Measurements from ENCODE around the gene PACS2. TPM values are rescaled to one million over a fixed set of nuclear protein-coding genes. Genes with fewer than 3 reads are reported as not detected.

PACS2 gene
- total and polyA plus RNA-seq, 4 experiments from 2014 or later = 1.9 to 76.6 (median 39.3) TPM

- Mint-ChIP-seq H3K36me3 (peaks cover 0 to 5% of the 10 kb centered on the region in 2 donors), H3K27me3 (peaks cover 0 to 2% of the 10 kb centered on the region in 2 donors), H3K27ac (peak overlapping the region in 4 of 7 donors; percentile 7 to 88 (median 50)), H3K4me1 (peaks cover 5 to 42% (median 26%) of the 10 kb centered on the region in 4 donors), H3K4me3 (peak overlapping the region; percentile 15 to 78 (median 62)), H3K9me3 (no peaks in the 10 kb centered on the region)
- H3K36me3 ChIP-seq (ENCODE audit: insufficient read depth, low read length) = no peaks in the 10 kb centered on the region
- POLR2A ChIA-PET (ENCODE audit: partially characterized antibody) = interaction anchor here (0.6 to 1.0 kb wide), 4 partner anchors 14 to 71 kb away, joined by 3 to 5 read pairs (median 3); no protein-coding TSS in a partner anchor
- peaks cover 43% of the 10 kb centered on the region for H3K4me1 ChIP-seq (ENCODE audit: insufficient read depth, low read length)
- intact Hi-C loops (cut with micrococcal nuclease) = loop anchor here (1.0 kb wide), 1 partner anchor 73 kb away; the partner anchor contains the start of gene TEDC1
- H3K4me3 ChIP-seq (ENCODE audit: low read length in 2 of 2) = peak overlapping the region in 1 of 2 donors; percentile 49
- CTCF ChIA-PET (ENCODE audit: partially characterized antibody) = interaction anchor here (1.2 to 2.0 kb wide), 2 partner anchors 16 to 71 kb away, joined by 3 to 9 read pairs; no protein-coding TSS in a partner anchor
- no peaks in the 10 kb centered on the region for H3K9me3 ChIP-seq (ENCODE audit: control insufficient read depth in 1 of 2, low read length in 2 of 2)
- peaks cover 10% of the 10 kb centered on the region for H3K27me3 ChIP-seq (ENCODE audit: insufficient read depth, low read length)
- peak overlapping the region; percentile 48 for H3K27ac ChIP-seq (ENCODE audit: low read depth, low read length)
- DNase-seq = peak in 1 of 5 donors; percentile 32
Measured at GRCh38 chr14:105418269-105419194, 104.0 kb downstream of the PACS2 start.

- Mint-ChIP-seq H3K27ac (peak within 1 kb of the TSS in 6 of 7 donors; percentile 70 to 89 (median 78)), H3K4me3 (peak within 1 kb of the TSS; percentile 82 to 91 (median 86)), H3K4me1 (peaks cover 5 to 45% (median 26%) of the 10 kb centered on the region in 4 donors), H3K27me3 (peaks cover 0 to 2% of the 10 kb centered on the region in 2 donors), H3K36me3 (peaks cover 0 to 7% of the 10 kb centered on the region in 2 donors), H3K9me3 (no peaks in the 10 kb centered on the region)
- CTCF ChIA-PET (ENCODE audit: partially characterized antibody) = interaction anchor here (0.6 kb wide), 1 partner anchor 15 kb away, joined by 4 read pairs; no protein-coding TSS in a partner anchor
- no peaks in the 10 kb centered on the region for H3K36me3 ChIP-seq (ENCODE audit: insufficient read depth, low read length)
- H3K4me1 ChIP-seq (ENCODE audit: insufficient read depth, low read length) = peaks cover 43% of the 10 kb centered on the region
- peak within 1 kb of the TSS; percentile 48 for H3K27ac ChIP-seq (ENCODE audit: low read depth, low read length)
- no peaks in the 10 kb centered on the region for H3K9me3 ChIP-seq (ENCODE audit: control insufficient read depth in 1 of 2, low read length in 2 of 2)
- DNase-seq = peak in 4 of 5 donors; percentile 45 to 51 (median 49)
- H3K4me3 ChIP-seq (ENCODE audit: low read length in 2 of 2) = peak within 1 kb of the TSS; percentile 42 to 54
- intact Hi-C loops (cut with micrococcal nuclease) = loop anchor here (1.0 kb wide), 1 partner anchor 72 kb away; the partner anchor contains the start of gene TEDC1
- peaks cover 2% of the 10 kb centered on the region for H3K27me3 ChIP-seq (ENCODE audit: insufficient read depth, low read length)
- POLR2A ChIA-PET (ENCODE audit: partially characterized antibody) = interaction anchor here (0.6 to 1.0 kb wide), 2 partner anchors 15 to 68 kb away, joined by 3 read pairs; no protein-coding TSS in a partner anchor
Measured at GRCh38 chr14:105419195-105420091, 104.9 kb downstream of the PACS2 start, which contains the start of gene MTA1. Gene MTA1, plus strand, starts transcription at chr14:105419827. Its CDS starts 209 bp downstream, at chr14:105420036.

GRCh38 chr14:105420101-105420973, 105.8 kb downstream of the PACS2 start:
- no peaks in the 10 kb centered on the region for H3K27me3 Mint-ChIP-seq
- H3K27ac Mint-ChIP-seq = peak overlapping the region; percentile 53 to 89 (median 75)
- no peaks in the 10 kb centered on the region for H3K27me3 ChIP-seq (ENCODE audit: insufficient read depth, low read length)
- H3K9me3 Mint-ChIP-seq = no peaks in the 10 kb centered on the region
- H3K36me3 ChIP-seq (ENCODE audit: insufficient read depth, low read length) = no peaks in the 10 kb centered on the region
- H3K4me1 ChIP-seq (ENCODE audit: insufficient read depth, low read length) = peaks cover 36% of the 10 kb centered on the region
- H3K4me3 Mint-ChIP-seq = peak overlapping the region; percentile 82 to 91 (median 86)
- H3K36me3 Mint-ChIP-seq = peaks cover 0 to 7% of the 10 kb centered on the region in 2 donors
- no peaks in the 10 kb centered on the region for H3K9me3 ChIP-seq (ENCODE audit: control insufficient read depth in 1 of 2, low read length in 2 of 2)
- CTCF ChIA-PET (ENCODE audit: partially characterized antibody) = no interaction called here
- DNase-seq = no peak
- POLR2A ChIA-PET (ENCODE audit: partially characterized antibody) = interaction anchor here (1.1 kb wide), 1 partner anchor 60 kb away, joined by 5 read pairs; no protein-coding TSS in a partner anchor
- intact Hi-C loops (cut with micrococcal nuclease) = no loop called here
- H3K27ac ChIP-seq (ENCODE audit: low read depth, low read length) = peak overlapping the region; percentile 35
- peak overlapping the region; percentile 42 to 54 for H3K4me3 ChIP-seq (ENCODE audit: low read length in 2 of 2)
- peaks cover 3 to 42% (median 25%) of the 10 kb centered on the region in 4 donors for H3K4me1 Mint-ChIP-seq

- peaks cover 0 to 7% of the 10 kb centered on the region in 2 donors for H3K36me3 Mint-ChIP-seq
- Histone ChIP-seq H3K27me3 (ENCODE audit: insufficient read depth, low read length) (no peaks in the 10 kb centered on the region), H3K4me3 (ENCODE audit: low read length in 2 of 2) (peak overlapping the region in 1 of 2 donors; percentile 54), H3K36me3 (ENCODE audit: insufficient read depth, low read length) (no peaks in the 10 kb centered on the region), H3K4me1 (ENCODE audit: insufficient read depth, low read length) (peaks cover 34% of the 10 kb centered on the region), H3K27ac (ENCODE audit: low read depth, low read length) (peak overlapping the region; percentile 35), H3K9me3 (ENCODE audit: control insufficient read depth in 1 of 2, low read length in 2 of 2) (no peaks in the 10 kb centered on the region)
- CTCF ChIA-PET (ENCODE audit: partially characterized antibody) = no interaction called here
- H3K4me1 Mint-ChIP-seq = peaks cover 3 to 41% (median 25%) of the 10 kb centered on the region in 4 donors
- H3K4me3 Mint-ChIP-seq = peak overlapping the region; percentile 82 to 91 (median 86)
- H3K27me3 Mint-ChIP-seq = no peaks in the 10 kb centered on the region
- H3K9me3 Mint-ChIP-seq = no peaks in the 10 kb centered on the region
- peak overlapping the region; percentile 71 to 89 (median 81) for H3K27ac Mint-ChIP-seq
- DNase-seq = no peak
- POLR2A ChIA-PET (ENCODE audit: partially characterized antibody) = interaction anchor here (0.9 to 1.2 kb wide), 3 partner anchors 10 to 69 kb away, joined by 3 to 8 read pairs (median 5); no protein-coding TSS in a partner anchor
- intact Hi-C loops (cut with micrococcal nuclease) = no loop called here
Measured at GRCh38 chr14:105420974-105421674, 106.6 kb downstream of the PACS2 start.

GRCh38 chr14:105421723-105422615, 107.4 kb downstream of the PACS2 start:
- H3K4me3 ChIP-seq (ENCODE audit: low read length in 2 of 2) = no peak overlapping the region
- ChIA-PET POLR2A (ENCODE audit: partially characterized antibody) (interaction anchor here (0.9 to 1.2 kb wide), 3 partner anchors 11 to 68 kb away, joined by 3 to 8 read pairs (median 5); no protein-coding TSS in a partner anchor), CTCF (ENCODE audit: partially characterized antibody) (interaction anchor here (0.7 kb wide), 1 partner anchor 79 kb away, joined by 3 read pairs; no protein-coding TSS in a partner anchor)
- H3K36me3 Mint-ChIP-seq = peaks cover 3 to 9% of the 10 kb centered on the region in 2 donors
- H3K36me3 ChIP-seq (ENCODE audit: insufficient read depth, low read length) = no peaks in the 10 kb centered on the region
- no peak overlapping the region for H3K27ac ChIP-seq (ENCODE audit: low read depth, low read length)
- H3K4me3 Mint-ChIP-seq = peak overlapping the region; percentile 55 to 91 (median 86)
- intact Hi-C loops (cut with micrococcal nuclease) = no loop called here
- H3K27ac Mint-ChIP-seq = peak overlapping the region; percentile 5 to 89 (median 80)
- peaks cover 34% of the 10 kb centered on the region for H3K4me1 ChIP-seq (ENCODE audit: insufficient read depth, low read length)
- peaks cover 4 to 48% (median 28%) of the 10 kb centered on the region in 4 donors for H3K4me1 Mint-ChIP-seq
- H3K27me3 Mint-ChIP-seq = no peaks in the 10 kb centered on the region
- H3K9me3 Mint-ChIP-seq = no peaks in the 10 kb centered on the region
- DNase-seq = no peak
- no peaks in the 10 kb centered on the region for H3K27me3 ChIP-seq (ENCODE audit: insufficient read depth, low read length)
- H3K9me3 ChIP-seq (ENCODE audit: control insufficient read depth in 1 of 2, low read length in 2 of 2) = no peaks in the 10 kb centered on the region

Measured in CD4-positive, alpha-beta memory T cell (primary cell).